Uterus (tissue), 4 donors: ENCODE data around the gene KCNJ15. TPM values are rescaled to one million over a fixed set of nuclear protein-coding genes. Genes with fewer than 3 reads are reported as not detected.

Source experiments
- DNase-seq, 2 donors: peaks; one replicate each; pipeline ENCODE4 v3.0.0-alpha.2; 2019 to 2020
- H3K27ac ChIP-seq, 2 donors: fragments of 200-600 bp; sonication (generic); 1 replicate in 1 of 2; 2 replicates in 1 of 2; pipeline ENCODE4 v1.5.1; 2016 to 2018
- H3K27me3 ChIP-seq, 2 donors: fragments of 200-600 bp; sonication (generic); one replicate each; pipeline ENCODE4 v1.5.1; 2018 to 2019; ENCODE audit warnings: control low read depth in 1 of 2
- H3K36me3 ChIP-seq, 2 donors: fragments of 200-600 bp; sonication (generic); one replicate each; pipeline ENCODE4 v1.5.1; 2019; ENCODE audit warnings: control low read depth in 1 of 2
- H3K4me1 ChIP-seq, 2 donors: fragments of 200-600 bp; sonication (generic); one replicate each; pipeline ENCODE4 v1.5.1; 2018 to 2019; ENCODE audit warnings: control low read depth in 1 of 2
- H3K4me3 ChIP-seq, 2 donors: fragments of 200-600 bp; sonication (generic); 1 replicate in 1 of 2; 2 replicates in 1 of 2; pipeline ENCODE4 v1.5.1; 2018 to 2019; ENCODE audit warnings: mild to moderate bottlenecking in 1 of 2
- H3K9me3 ChIP-seq, 2 donors: fragments of 200-600 bp; sonication (generic); one replicate each; pipeline ENCODE4 v1.5.1; 2019; ENCODE audit warnings: control low read depth in 1 of 2
- CTCF ChIP-seq, 4 experiments: fragments of 200-600 bp in 2 of 4; fragments of 450-650 bp in 2 of 4; sonication (generic) in 2 of 4; IDR thresholded peaks; one replicate each; pipeline ENCODE4 v1.5.1; 2016 to 2019; ENCODE audit warnings: antibody characterized with exemption in 4 of 4, mild to moderate bottlenecking in 2 of 4, moderate library complexity in 1 of 4
- POLR2A ChIP-seq, 2 donors: fragments of 450-650 bp; IDR thresholded peaks; one replicate each; pipeline ENCODE4 v1.6.1; 2016; ENCODE audit warnings: antibody characterized with exemption in 2 of 2, mild to moderate bottlenecking in 1 of 2, moderate library complexity in 1 of 2
- intact Hi-C: fragments of 100-400 bp; cut with DNase I; formaldehyde crosslinking; loops from one replicate; pipeline ENCODE4 v1.15.1; 2023; ENCODE audit warnings: low total_unique reads
- total RNA-seq, 4 donors: library from RNA; depleted of rRNA in 3 of 4; stranded (reverse); fragments of >200 nt in 3 of 4; gene quantifications; one replicate each; pipeline versions ENCODE4 v1.1.0 to v1.2.4, GENCODE V29; 2014 to 2023
- donor health status: DM: yes; HTN: yes; CAD: no.

KCNJ15 gene
- total RNA-seq, 4 donors from 2014 or later = 0.21 to 1.1 (median 0.28) TPM

- Histone ChIP-seq H3K27me3 (no peaks in the 10 kb centered on the region), H3K9me3 (no peaks in the 10 kb centered on the region), H3K4me1 (no peaks in the 10 kb centered on the region), H3K36me3 (no peaks in the 10 kb centered on the region), H3K4me3 (no peak overlapping the region), H3K27ac (no peak overlapping the region)
- intact Hi-C loops = no loop called here
- no peak for DNase-seq
- TF ChIP-seq CTCF (IDR thresholded peaks at IDR 0.05) (no peak), POLR2A (IDR thresholded peaks at IDR 0.05) (no peak)
These were observed 11.4 kb downstream of the KCNJ15 start for GRCh38 chr21:38267991-38268863.

- intact Hi-C loops = no loop called here
- DNase-seq = no peak
- Histone ChIP-seq H3K4me3 (no peak overlapping the region), H3K27me3 (no peaks in the 10 kb centered on the region), H3K9me3 (no peaks in the 10 kb centered on the region), H3K4me1 (no peaks in the 10 kb centered on the region), H3K36me3 (no peaks in the 10 kb centered on the region), H3K27ac (no peak overlapping the region)
- TF ChIP-seq CTCF (IDR thresholded peaks at IDR 0.05) (no peak), POLR2A (IDR thresholded peaks at IDR 0.05) (no peak)
These were observed 12.2 kb downstream of the KCNJ15 start for GRCh38 chr21:38268864-38269575.

- Histone ChIP-seq H3K36me3 (no peaks in the 10 kb centered on the region), H3K4me1 (no peaks in the 10 kb centered on the region), H3K27ac (no peak overlapping the region), H3K4me3 (no peak overlapping the region), H3K27me3 (no peaks in the 10 kb centered on the region), H3K9me3 (no peaks in the 10 kb centered on the region)
- no peak for TF ChIP-seq POLR2A (IDR thresholded peaks at IDR 0.05)
- TF ChIP-seq CTCF (IDR thresholded peaks at IDR 0.05) = no peak
- no peak for DNase-seq
- intact Hi-C loops = no loop called here
These were observed 12.8 kb downstream of the KCNJ15 start for GRCh38 chr21:38269576-38269936.

- DNase-seq = no peak
- Histone ChIP-seq H3K4me1 (no peaks in the 10 kb centered on the region), H3K9me3 (no peaks in the 10 kb centered on the region), H3K27ac (no peak overlapping the region), H3K36me3 (no peaks in the 10 kb centered on the region), H3K27me3 (no peaks in the 10 kb centered on the region), H3K4me3 (no peak overlapping the region)
- intact Hi-C loops = no loop called here
- TF ChIP-seq CTCF (IDR thresholded peaks at IDR 0.05) (no peak), POLR2A (IDR thresholded peaks at IDR 0.05) (no peak)
These were observed 15.4 kb downstream of the KCNJ15 start for GRCh38 chr21:38272215-38272614.
